Neural cell (in vitro differentiated cells): ENCODE results near the gene KDM8. TPM values are rescaled to one million over a fixed set of nuclear protein-coding genes. Genes with fewer than 3 reads are reported as not detected.

ENCODE experiments used
- H2AFZ ChIP-seq: fragments of 200-600, 300-800 bp; sonication (generic), shearing (Covaris generic); 2 replicates; pipeline ENCODE4 v1.6.0; 2014; ENCODE audit warnings: low read depth, mild to moderate bottlenecking, antibody characterized with exemption, low read length, moderate library complexity
- H3F3A ChIP-seq: fragments of 200-600 bp; shearing (Covaris generic); 2 replicates; pipeline ENCODE4 v1.6.1; 2016; ENCODE audit warnings: mild to moderate bottlenecking, moderate library complexity, mixed read lengths, antibody characterized with exemption, low read length; ENCODE audit not compliant: insufficient read depth, poor library complexity, severe bottlenecking
- H3K27ac ChIP-seq: fragments of 200-600, 300-800 bp; sonication (generic), shearing (Covaris generic); 2 replicates; pipeline ENCODE4 v1.5.1; 2014; ENCODE audit warnings: mild to moderate bottlenecking, low read length, moderate library complexity
- H3K27me3 ChIP-seq: fragments of 300-800, 200-600 bp; sonication (generic), shearing (Covaris generic); 2 replicates; pipeline ENCODE4 v1.6.0; 2014; ENCODE audit warnings: mild to moderate bottlenecking, low read depth, low read length, moderate library complexity; ENCODE audit not compliant: insufficient read depth
- H3K36me3 ChIP-seq: fragments of 300-800, 200-600 bp; sonication (generic), shearing (Covaris generic); 2 replicates; pipeline ENCODE4 v1.5.1; 2014; ENCODE audit warnings: mild to moderate bottlenecking, antibody characterized with exemption, low read length, moderate library complexity; ENCODE audit not compliant: insufficient read depth
- H3K4me2 ChIP-seq: fragments of 300-800, 200-600 bp; sonication (generic), shearing (Covaris generic); 2 replicates; pipeline ENCODE4 v1.6.0; 2014; ENCODE audit warnings: mild to moderate bottlenecking, low read length
- H3K4me3 ChIP-seq: fragments of 300-800, 200-600 bp; sonication (generic), shearing (Covaris generic); 2 replicates; pipeline ENCODE4 v1.5.1; 2014; ENCODE audit warnings: mild to moderate bottlenecking, low read length, moderate library complexity
- H3K79me2 ChIP-seq: fragments of 200-600 bp; shearing (Covaris generic); replicated peaks from 2 replicates; pipeline ENCODE4 v1.6.0; 2014; ENCODE audit warnings: mild to moderate bottlenecking, low read length, moderate library complexity; ENCODE audit not compliant: insufficient read depth
- H3K9ac ChIP-seq: fragments of 300-800, 200-600 bp; sonication (generic), shearing (Covaris generic); 2 replicates; pipeline ENCODE4 v1.6.1; 2016; ENCODE audit warnings: mild to moderate bottlenecking, low read length, mixed read lengths
- H3K9me2 ChIP-seq: fragments of 200-600 bp; shearing (Covaris generic); 2 replicates; pipeline ENCODE4 v1.6.1; 2016; ENCODE audit warnings: mild to moderate bottlenecking, low read length, mixed read lengths; ENCODE audit not compliant: insufficient read depth
- H3K9me3 ChIP-seq: fragments of 200-600, 300-800 bp; sonication (generic), shearing (Covaris generic); 2 replicates; pipeline ENCODE4 v1.6.1; 2016; ENCODE audit warnings: mild to moderate bottlenecking, mixed run types, low read length, moderate library complexity, mixed read lengths
- H4K20me1 ChIP-seq: fragments of 200-600 bp; shearing (Covaris generic); 2 replicates; pipeline ENCODE4 v1.6.1; 2016; ENCODE audit warnings: mild to moderate bottlenecking, mixed run types; ENCODE audit not compliant: insufficient read depth
- CTCF ChIP-seq: fragments of 450-650 bp; IDR thresholded peaks from 2 replicates; pipeline ENCODE4 v1.5.1; 2014; ENCODE audit warnings: antibody characterized with exemption, mild to moderate bottlenecking, moderate library complexity; ENCODE audit not compliant: poor library complexity, severe bottlenecking
- EP300 ChIP-seq: fragments of 450-650 bp; conservative IDR thresholded peaks from 2 replicates; pipeline ENCODE4 v1.6.1; 2014; ENCODE audit warnings: antibody characterized with exemption, mild to moderate bottlenecking, moderate library complexity; ENCODE audit not compliant: poor library complexity, severe bottlenecking
- EZH2 ChIP-seq: fragments of 200-600, 300-800 bp; shearing (Covaris generic), sonication (generic); IDR thresholded peaks from 2 replicates; pipeline ENCODE4 v1.6.1; 2014; ENCODE audit warnings: antibody characterized with exemption, low read length, borderline replicate concordance, mild to moderate bottlenecking; ENCODE audit not compliant: insufficient read depth, poor library complexity, severe bottlenecking
- MXI1 ChIP-seq: fragments of 450-650 bp; conservative IDR thresholded peaks from 2 replicates; pipeline ENCODE4 v1.6.1; 2014; ENCODE audit warnings: antibody characterized with exemption, mild to moderate bottlenecking; ENCODE audit not compliant: poor library complexity, severe bottlenecking
- POLR2AphosphoS5 ChIP-seq: IDR thresholded peaks from 2 replicates; pipeline ENCODE4 v1.6.1; 2012
- RAD21 ChIP-seq: fragments of 450-650 bp; conservative IDR thresholded peaks from 2 replicates; pipeline ENCODE4 v1.6.1; 2014; ENCODE audit warnings: antibody characterized with exemption, mild to moderate bottlenecking, moderate library complexity
- REST ChIP-seq: IDR thresholded peaks from 2 replicates; pipeline ENCODE4 v1.6.1; 2012; ENCODE audit warnings: borderline replicate concordance
- SMC3 ChIP-seq: fragments of 450-650 bp; conservative IDR thresholded peaks from 2 replicates; pipeline ENCODE4 v1.6.1; 2014; ENCODE audit warnings: antibody characterized with exemption, mild to moderate bottlenecking, moderate library complexity; ENCODE audit not compliant: poor library complexity
- TAF1 ChIP-seq: IDR thresholded peaks from 2 replicates; pipeline ENCODE4 v1.6.1; 2012; ENCODE audit warnings: low read depth
- polyA plus RNA-seq: library from polyadenylated mRNA; depleted of rRNA; stranded (reverse); fragments of >200 nt; gene quantifications from 2 replicates; pipeline ENCODE4 v1.2.3, GENCODE V29; 2014

KDM8 gene
- polyA plus RNA-seq, 1 donor from 2014 or later, result 4.0 TPM

GRCh38 chr16:27179500-27180072, 23.7 kb upstream of the KDM8 start:
- Histone ChIP-seq H4K20me1 (no peaks in the 10 kb centered on the region), H3K4me2 (no peak overlapping the region), H3F3A (no peaks in the 10 kb centered on the region), H3K4me3 (no peak overlapping the region), H2AFZ (no peak overlapping the region), H3K9me3 (no peaks in the 10 kb centered on the region), H3K27ac (no peak overlapping the region), H3K27me3 (no peaks in the 10 kb centered on the region), H3K9me2 (no peaks in the 10 kb centered on the region), H3K9ac (no peak overlapping the region), H3K79me2 (no peaks in the 10 kb centered on the region), H3K36me3 (no peaks in the 10 kb centered on the region)
- no peak for TF ChIP-seq SMC3
- no peak for TF ChIP-seq EP300
- TF ChIP-seq CTCF, result peak; percentile 41
- no peak for TF ChIP-seq POLR2AphosphoS5
- no peak for TF ChIP-seq MXI1
- no peak for TF ChIP-seq REST
- no peak for TF ChIP-seq RAD21

GRCh38 chr16:27181019-27181790, 22.1 kb upstream of the KDM8 start:
- Histone ChIP-seq H3K27ac (no peak overlapping the region), H4K20me1 (no peaks in the 10 kb centered on the region), H3K9ac (no peak overlapping the region), H3K4me2 (no peak overlapping the region), H3K27me3 (no peaks in the 10 kb centered on the region), H3K79me2 (no peaks in the 10 kb centered on the region), H3F3A (no peaks in the 10 kb centered on the region), H3K9me2 (no peaks in the 10 kb centered on the region), H2AFZ (no peak overlapping the region), H3K36me3 (no peaks in the 10 kb centered on the region), H3K4me3 (no peak overlapping the region), H3K9me3 (no peaks in the 10 kb centered on the region)
- TF ChIP-seq REST (no peak), EZH2 (no peak), CTCF (no peak), POLR2AphosphoS5 (no peak), TAF1 (no peak), SMC3 (no peak), RAD21 (no peak)
